Adrenal gland (tissue), 12 donors: ENCODE data around the gene SAA4. TPM values are rescaled to one million over a fixed set of nuclear protein-coding genes. Genes with fewer than 3 reads are reported as not detected.
"Not testable (repeated sequence)": the region's sequence is repeated elsewhere in the genome, so short reads cannot be mapped to it uniquely, and the experiment has no call there.

ENCODE experiments used
- DNase-seq, 7 donors: peaks; one replicate each; pipeline ENCODE4 v3.0.0-alpha.2; 2019 to 2020
- H3K27ac ChIP-seq, 5 donors: fragments of 200-600 bp; sonication (generic) in 4 of 5; 1 replicate in 3 of 5; 2 replicates in 2 of 5; pipeline versions ENCODE4 v1.5.1 to v1.8.0; 2016 to 2020; ENCODE audit warnings: mild to moderate bottlenecking in 1 of 5
- H3K27me3 ChIP-seq: fragments of 200-600 bp; 2 replicates; pipeline ENCODE4 v1.8.0; 2021
- H3K36me3 ChIP-seq, 2 donors: fragments of 200-600 bp; replicated peaks in 1 of 2; 1 replicate in 1 of 2; 2 replicates in 1 of 2; pipeline versions ENCODE4 v1.5.1 to v1.8.0; 2018 to 2022
- H3K4me1 ChIP-seq, 2 donors: fragments of 200-600 bp; replicated peaks in 1 of 2; 1 replicate in 1 of 2; 2 replicates in 1 of 2; pipeline versions ENCODE4 v1.5.1 to v1.8.0; 2018 to 2021
- H3K4me3 ChIP-seq, 4 donors: fragments of 200-600 bp; sonication (generic) in 3 of 4; one replicate each; pipeline ENCODE4 v1.5.1; 2016 to 2018
- H3K9me3 ChIP-seq, 3 donors: fragments of 200-600 bp; sonication (generic) in 1 of 3; replicated peaks in 1 of 3; 1 replicate in 2 of 3; 2 replicates in 1 of 3; pipeline versions ENCODE4 v1.5.1 to v1.8.0; 2016 to 2021
- POLR2A ChIP-seq, 2 donors: fragments of 450-650 bp; IDR thresholded peaks; one replicate each; pipeline ENCODE4 v1.6.1; 2017; ENCODE audit warnings: antibody characterized with exemption in 2 of 2, mild to moderate bottlenecking in 2 of 2, moderate library complexity in 1 of 2
- WGBS, 4 donors: extraction: QIAGEN DNeasy Blood & Tissue Kit in 2 of 4; methylation state at CpG; one replicate each; pipeline versions ENCODE4 v1.1.5 to v1.1.7; 2013 to 2017; 5-methylcytosine and 5-hydroxymethylcytosine counted together
- intact Hi-C, 2 donors: fragments of 100-400 bp; cut with DNase I; formaldehyde crosslinking; loops; one replicate each; pipeline versions ENCODE4 v1.14.1 to v1.15.0; 2022 to 2023
- polyA plus RNA-seq, 3 donors: library from polyadenylated mRNA; stranded (reverse); fragments of 200-250 nt in 2 of 3; fragments of 350-450 nt in 1 of 3; fragmentation: Illumina TruSeq in 1 of 3; extraction: RNeasy Lipid Tissue Mini Kit (QIAGEN cat#74804) in 1 of 3; gene quantifications; one replicate each; pipeline ENCODE4 v1.2.3, GENCODE V29; 2013 to 2014
- total RNA-seq, 9 donors: library from RNA; depleted of rRNA in 4 of 9; stranded (reverse); fragments of >200 nt in 4 of 9; fragments of 120-200 nt in 1 of 9; fragmentation: NEBNext Ultra II Directional in 1 of 9; extraction: Animal tissue kit (Norgen Biotek cat#: 25700) in 1 of 9; gene quantifications; one replicate each; pipeline versions ENCODE4 v1.1.0 to v1.2.4, GENCODE V29; 2013 to 2023
- TF ChIP-seq, protein P1 (sequence below), 6 experiments: fragments of 450-650 bp in 4 of 6; fragments of 200-600 bp in 2 of 6; sonication (generic) in 1 of 6; IDR thresholded peaks; 1 replicate in 5 of 6; 2 replicates in 1 of 6; pipeline versions ENCODE4 v1.5.1 to v1.8.0; 2016 to 2021; ENCODE audit warnings: antibody characterized with exemption in 6 of 6, mild to moderate bottlenecking in 2 of 6, moderate library complexity in 1 of 6
- donor health status: healthy with polysubstance abuse.
- donor health status: Bipolar disorder and iron deficiency.
- donor health status: DM: yes; HTN: yes; CAD: no.
- donor health status: DM: no; HTN: no; CAD: no.
- donor health status: DM: no; HTN: no; CAD: no.
- donor health status: DM: yes; HTN: yes; CAD: no.

Gene SAA4
- total and polyA plus RNA-seq, 12 donors = 0.32 to 4.2 (median 1.2) TPM; not detected in 4

DNA sequence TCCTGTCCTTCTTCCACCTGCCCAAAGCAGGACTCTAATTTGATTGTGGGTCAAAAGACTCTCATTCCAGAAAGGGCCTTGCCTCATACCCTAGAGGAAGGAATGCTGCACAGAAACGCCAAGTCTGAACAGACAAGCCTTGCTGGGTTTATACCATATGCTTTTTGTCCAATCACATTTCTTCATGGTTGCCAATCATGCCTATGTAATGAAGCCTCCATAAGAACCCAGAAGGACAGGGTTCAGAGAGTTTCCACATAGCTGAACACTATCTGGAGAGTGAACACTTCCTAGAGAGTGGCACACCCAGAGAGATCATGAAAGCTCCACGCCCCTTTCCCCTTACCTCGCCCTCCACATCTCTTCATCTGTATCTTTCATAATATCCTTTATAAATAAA is 16.6 kb upstream of the SAA4 start:
- intact Hi-C loops = no loop called here
- 81 to 91% (median 89%) methylated on average over 3 of the region's 3 CpGs for WGBS, 4 donors
- Histone ChIP-seq H3K27ac (no peak overlapping the region), H3K9me3 (no peaks in the 10 kb centered on the region), H3K4me3 (no peak overlapping the region), H3K4me1 (no peaks in the 10 kb centered on the region), H3K36me3 (no peaks in the 10 kb centered on the region), H3K27me3 (no peaks in the 10 kb centered on the region)
- TF ChIP-seq POLR2A (IDR thresholded peaks at IDR 0.05) = no peak
- TF ChIP-seq, protein P1, sequence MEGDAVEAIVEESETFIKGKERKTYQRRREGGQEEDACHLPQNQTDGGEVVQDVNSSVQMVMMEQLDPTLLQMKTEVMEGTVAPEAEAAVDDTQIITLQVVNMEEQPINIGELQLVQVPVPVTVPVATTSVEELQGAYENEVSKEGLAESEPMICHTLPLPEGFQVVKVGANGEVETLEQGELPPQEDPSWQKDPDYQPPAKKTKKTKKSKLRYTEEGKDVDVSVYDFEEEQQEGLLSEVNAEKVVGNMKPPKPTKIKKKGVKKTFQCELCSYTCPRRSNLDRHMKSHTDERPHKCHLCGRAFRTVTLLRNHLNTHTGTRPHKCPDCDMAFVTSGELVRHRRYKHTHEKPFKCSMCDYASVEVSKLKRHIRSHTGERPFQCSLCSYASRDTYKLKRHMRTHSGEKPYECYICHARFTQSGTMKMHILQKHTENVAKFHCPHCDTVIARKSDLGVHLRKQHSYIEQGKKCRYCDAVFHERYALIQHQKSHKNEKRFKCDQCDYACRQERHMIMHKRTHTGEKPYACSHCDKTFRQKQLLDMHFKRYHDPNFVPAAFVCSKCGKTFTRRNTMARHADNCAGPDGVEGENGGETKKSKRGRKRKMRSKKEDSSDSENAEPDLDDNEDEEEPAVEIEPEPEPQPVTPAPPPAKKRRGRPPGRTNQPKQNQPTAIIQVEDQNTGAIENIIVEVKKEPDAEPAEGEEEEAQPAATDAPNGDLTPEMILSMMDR (IDR thresholded peaks at IDR 0.05) = no peak
- no peak for DNase-seq

- Histone ChIP-seq H3K4me1 (no peaks in the 10 kb centered on the region), H3K36me3 (no peaks in the 10 kb centered on the region), H3K9me3 (no peaks in the 10 kb centered on the region), H3K27ac (no peak within 1 kb of the TSS), H3K4me3 (no peak within 1 kb of the TSS), H3K27me3 (no peaks in the 10 kb centered on the region)
- no peak for TF ChIP-seq POLR2A (IDR thresholded peaks at IDR 0.05)
- TF ChIP-seq, protein P1 (IDR thresholded peaks at IDR 0.05) = no peak
- DNase-seq = no peak
- intact Hi-C loops = no loop called here
- WGBS, 4 donors = 75 to 80% (median 80%) methylated on average over 5 of the region's 5 CpGs; no CpG with 5 or more reads in 1 of the 4 donors
Observed at GRCh38 chr11:18248561-18248960, 12.0 kb upstream of the SAA4 start, which contains the start of gene SAA2. Gene SAA2 (minus strand): TSS chr11:18248668. CDS start chr11:18248011, 657 bp downstream.

- H3K4me1 ChIP-seq, H3K36me3 ChIP-seq, H3K27me3 ChIP-seq, H3K9me3 ChIP-seq, H3K4me3 ChIP-seq, intact Hi-C loops, H3K27ac ChIP-seq, DNase-seq: not testable (repeated sequence)
- whole genome bisulfite sequencing, 4 donors = 53 to 87% (median 76%) methylated on average over 2 to 3 of the region's 6 CpGs
Observed at GRCh38 chr11:18247191-18247581, 10.6 kb upstream of the SAA4 start.

GRCh38 chr11:18246379-18247190 is 10.0 kb upstream of the SAA4 start:
- intact Hi-C loops, H3K36me3 ChIP-seq, H3K9me3 ChIP-seq, H3K4me1 ChIP-seq, H3K27me3 ChIP-seq, H3K4me3 ChIP-seq: not testable (repeated sequence)
- DNase-seq = peak in 3 of 7 donors; percentile 15 to 47 (median 23)
- H3K27ac ChIP-seq = peak overlapping the region in 1 of 5 donors; percentile 34
- WGBS, 4 donors = 61 to 71% (median 67%) methylated on average over 9 to 10 of the region's 11 CpGs

- Histone ChIP-seq H3K4me3 (no peak overlapping the region), H3K27me3 (no peaks in the 10 kb centered on the region), H3K27ac (no peak overlapping the region), H3K36me3 (no peaks in the 10 kb centered on the region), H3K4me1 (no peaks in the 10 kb centered on the region), H3K9me3 (no peaks in the 10 kb centered on the region)
- peak in 3 of 7 donors; percentile 28 to 58 (median 29) for DNase-seq
- intact Hi-C loops = no loop called here
- TF ChIP-seq, protein P1 (IDR thresholded peaks at IDR 0.05) = no peak
- TF ChIP-seq POLR2A (IDR thresholded peaks at IDR 0.05) = no peak
- WGBS, 4 donors = 45 to 60% (median 53%) methylated on average over 2 to 6 of the region's 6 CpGs
Observed at GRCh38 chr11:18245396-18245795, 8.8 kb upstream of the SAA4 start.
